HUES64 (cell line): ENCODE measurements around the gene KLK13.
A peak's percentile ranks its signal among the peaks of the same experiment; 100 is the strongest.

ENCODE experiments used
- H3K27ac ChIP-seq: 2 replicates; pipeline ENCODE4 v1.7.0; 2013; ENCODE audit warnings: low read depth, low read length, inconsistent platforms
- H3K27me3 ChIP-seq: 2 replicates; pipeline ENCODE4 v1.6.1; 2013; ENCODE audit warnings: mild to moderate bottlenecking, low read length; ENCODE audit not compliant: insufficient read depth
- H3K36me3 ChIP-seq: 2 replicates; pipeline ENCODE4 v1.6.1; 2013; ENCODE audit warnings: mild to moderate bottlenecking, low read length; ENCODE audit not compliant: insufficient read depth
- H3K4me1 ChIP-seq: 2 replicates; pipeline ENCODE4 v1.6.1; 2013; ENCODE audit warnings: mild to moderate bottlenecking, low read length, moderate library complexity; ENCODE audit not compliant: insufficient read depth
- H3K4me3 ChIP-seq: 2 replicates; pipeline ENCODE4 v1.5.1; 2013; ENCODE audit warnings: mild to moderate bottlenecking, low read length, moderate library complexity
- H3K9ac ChIP-seq: 2 replicates; pipeline ENCODE4 v1.6.1; 2013; ENCODE audit warnings: mild to moderate bottlenecking, low read depth, low read length
- H3K9me3 ChIP-seq: 2 replicates; pipeline ENCODE4 v1.6.1; 2013; ENCODE audit warnings: low read depth, low read length; ENCODE audit not compliant: insufficient read depth
- WGBS: fragments of 150-250, 120-280 bp; methylation state at CpG from one replicate; pipeline ENCODE4 v1.1.7; 2013; ENCODE audit warnings: missing lambda C conversion rate; 5-methylcytosine and 5-hydroxymethylcytosine counted together

The KLK13 gene

GRCh38 chr19:51078104-51078503, 13.2 kb upstream of the KLK13 start:
- no peak overlapping the region for H3K4me3 ChIP-seq

GRCh38 chr19:51076631-51077213, 11.8 kb upstream of the KLK13 start:
- 88% methylated on average over 14 of the region's 14 CpGs for WGBS
- H3K4me1 ChIP-seq = no peaks in the 10 kb centered on the region

More at GRCh38 chr19:51078104-51078503, 13.2 kb upstream of the KLK13 start:
- Histone ChIP-seq H3K36me3 (no peaks in the 10 kb centered on the region), H3K27me3 (no peaks in the 10 kb centered on the region), H3K4me1 (no peaks in the 10 kb centered on the region), H3K9ac (no peak overlapping the region), H3K27ac (no peak overlapping the region), H3K9me3 (peaks cover 10% of the 10 kb centered on the region)
- 90% methylated on average over 6 of the region's 6 CpGs for WGBS

GRCh38 chr19:51075998-51076397, 11.1 kb upstream of the KLK13 start:
- no peak overlapping the region for H3K9ac ChIP-seq
- H3K4me1 ChIP-seq = no peaks in the 10 kb centered on the region
- no peak overlapping the region for H3K27ac ChIP-seq
- no peaks in the 10 kb centered on the region for H3K36me3 ChIP-seq
- WGBS = 93% methylated on average over 5 of the region's 5 CpGs
- no peak overlapping the region for H3K4me3 ChIP-seq
- H3K27me3 ChIP-seq = no peaks in the 10 kb centered on the region
- peaks cover 10% of the 10 kb centered on the region for H3K9me3 ChIP-seq

More at GRCh38 chr19:51076631-51077213, 11.8 kb upstream of the KLK13 start:
- Histone ChIP-seq H3K9me3 (peaks cover 10% of the 10 kb centered on the region), H3K36me3 (no peaks in the 10 kb centered on the region), H3K9ac (no peak overlapping the region), H3K27ac (no peak overlapping the region), H3K27me3 (no peaks in the 10 kb centered on the region), H3K4me3 (no peak overlapping the region)

GRCh38 chr19:51071095-51071405, 6.2 kb upstream of the KLK13 start:
- 0 out of 2 replicates have a peak, but pooled peaks cover under 1% of the 10 kb centered on the region for H3K4me1 ChIP-seq
- H3K36me3 ChIP-seq = no peaks in the 10 kb centered on the region
- WGBS = 92% methylated on average over 4 of the region's 4 CpGs
- H3K9ac ChIP-seq = no peak overlapping the region
- H3K27me3 ChIP-seq = peaks cover 2% of the 10 kb centered on the region; the same call in 1 of the 2 replicates
- peaks cover 10% of the 10 kb centered on the region for H3K9me3 ChIP-seq
- no peak overlapping the region for H3K27ac ChIP-seq
- no peak overlapping the region for H3K4me3 ChIP-seq

GRCh38 chr19:51070334-51071094, 5.6 kb upstream of the KLK13 start:
- no peak overlapping the region for H3K9ac ChIP-seq
- H3K36me3 ChIP-seq = no peaks in the 10 kb centered on the region
- peaks cover 7% of the 10 kb centered on the region; the same call in 1 of the 2 replicates for H3K27me3 ChIP-seq
- no peak overlapping the region for H3K4me3 ChIP-seq
- WGBS = 92% methylated on average over 5 of the region's 5 CpGs
- peaks cover 10% of the 10 kb centered on the region for H3K9me3 ChIP-seq
- no peak overlapping the region for H3K27ac ChIP-seq
- peaks cover 5% of the 10 kb centered on the region; the same call in 1 of the 2 replicates for H3K4me1 ChIP-seq

- 81% methylated on average over 7 of the region's 7 CpGs for WGBS
- H3K27ac ChIP-seq = no peak overlapping the region
Observed at GRCh38 chr19:51066393-51067186, 1.7 kb upstream of the KLK13 start.

GRCh38 chr19:51065221-51065960, 499 bp upstream of the KLK13 start:
- H3K27ac ChIP-seq = no peak overlapping the region; the same call in 1 of the 2 replicates
- H3K9ac ChIP-seq = no peak overlapping the region
- H3K36me3 ChIP-seq = no peaks in the 10 kb centered on the region
- peaks cover 15% of the 10 kb centered on the region; the same call in 1 of the 2 replicates for H3K27me3 ChIP-seq
- H3K4me1 ChIP-seq = peaks cover 5% of the 10 kb centered on the region; the same call in 1 of the 2 replicates
- H3K9me3 ChIP-seq = no peaks in the 10 kb centered on the region
- H3K4me3 ChIP-seq = peak overlapping the region; percentile 61
- 8% methylated on average over 23 of the region's 25 CpGs for WGBS

More at GRCh38 chr19:51066393-51067186, 1.7 kb upstream of the KLK13 start:
- Histone ChIP-seq H3K27me3 (peaks cover 15% of the 10 kb centered on the region; the same call in 1 of the 2 replicates), H3K9ac (no peak overlapping the region), H3K9me3 (no peaks in the 10 kb centered on the region), H3K4me1 (peaks cover 5% of the 10 kb centered on the region; the same call in 1 of the 2 replicates), H3K36me3 (no peaks in the 10 kb centered on the region), H3K4me3 (no peak overlapping the region)

- 97% methylated on average over 7 of the region's 7 CpGs for WGBS
- Histone ChIP-seq H3K36me3 (no peaks in the 10 kb centered on the region), H3K27me3 (peaks cover 15% of the 10 kb centered on the region; the same call in 1 of the 2 replicates), H3K9me3 (no peaks in the 10 kb centered on the region), H3K4me3 (no peak overlapping the region), H3K27ac (no peak overlapping the region), H3K9ac (no peak overlapping the region), H3K4me1 (peaks cover 5% of the 10 kb centered on the region; the same call in 1 of the 2 replicates)
Observed at GRCh38 chr19:51063664-51064063, 1.2 kb downstream of the KLK13 start.

- Histone ChIP-seq H3K27ac (no peak overlapping the region), H3K36me3 (no peaks in the 10 kb centered on the region), H3K27me3 (peaks cover 12% of the 10 kb centered on the region; the same call in 1 of the 2 replicates), H3K4me1 (peaks cover 4% of the 10 kb centered on the region; the same call in 1 of the 2 replicates), H3K4me3 (no peak overlapping the region), H3K9me3 (no peaks in the 10 kb centered on the region), H3K9ac (no peak overlapping the region)
- 0% methylated on average over 1 of the region's 1 CpG for WGBS
Observed at GRCh38 chr19:51060973-51061372, 3.9 kb downstream of the KLK13 start.

GRCh38 chr19:51060336-51060735, 4.6 kb downstream of the KLK13 start:
- H3K27ac ChIP-seq = no peak overlapping the region
- H3K4me3 ChIP-seq = no peak overlapping the region
- H3K9ac ChIP-seq = no peak overlapping the region
- peaks cover 7% of the 10 kb centered on the region; the same call in 1 of the 2 replicates for H3K27me3 ChIP-seq
- 71% methylated on average over 4 of the region's 4 CpGs for WGBS
- no peaks in the 10 kb centered on the region for H3K4me1 ChIP-seq
- no peaks in the 10 kb centered on the region for H3K36me3 ChIP-seq
- no peaks in the 10 kb centered on the region for H3K9me3 ChIP-seq
